HG02970 (cell line): ENCODE measurements around the gene MDH2.
"Not testable (repeated sequence)": the region's sequence is repeated elsewhere in the genome, so short reads cannot be mapped to it uniquely, and the experiment has no call there.

Experiments used
- ATAC-seq: cut with Tn5 transposase; IDR thresholded peaks from one replicate; pipeline ENCODE4 v1.9.1; 2021; ENCODE audit warnings: mild to moderate bottlenecking, moderate library complexity, moderate number of reproducible peaks; ENCODE audit not compliant: unreplicated experiment, low FRiP score

Gene MDH2

DNA sequence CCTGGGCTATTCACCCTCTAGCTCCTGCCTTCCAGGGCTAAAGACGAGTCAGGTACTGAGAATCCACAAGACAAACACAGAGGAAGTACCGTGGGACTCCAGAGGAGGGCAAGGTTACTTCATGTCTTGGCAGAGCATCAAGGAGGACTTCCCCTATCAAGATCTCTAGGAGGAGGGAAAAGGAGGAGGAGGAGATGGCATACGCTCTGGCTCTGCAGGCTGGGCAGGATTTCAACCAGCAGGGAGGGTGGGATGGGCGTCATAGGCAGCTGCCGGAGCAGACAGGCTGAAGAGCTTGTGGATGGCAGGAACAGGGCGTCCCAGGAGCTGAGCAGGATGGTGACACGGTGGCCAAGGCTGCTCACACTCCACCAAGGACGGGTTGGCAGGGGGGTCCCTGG is 21.3 kb downstream of the MDH2 start:
- no peak for ATAC-seq

- no peak for ATAC-seq
Measured at GRCh38 chr7:76071316-76072242, 23.7 kb downstream of the MDH2 start.

DNA sequence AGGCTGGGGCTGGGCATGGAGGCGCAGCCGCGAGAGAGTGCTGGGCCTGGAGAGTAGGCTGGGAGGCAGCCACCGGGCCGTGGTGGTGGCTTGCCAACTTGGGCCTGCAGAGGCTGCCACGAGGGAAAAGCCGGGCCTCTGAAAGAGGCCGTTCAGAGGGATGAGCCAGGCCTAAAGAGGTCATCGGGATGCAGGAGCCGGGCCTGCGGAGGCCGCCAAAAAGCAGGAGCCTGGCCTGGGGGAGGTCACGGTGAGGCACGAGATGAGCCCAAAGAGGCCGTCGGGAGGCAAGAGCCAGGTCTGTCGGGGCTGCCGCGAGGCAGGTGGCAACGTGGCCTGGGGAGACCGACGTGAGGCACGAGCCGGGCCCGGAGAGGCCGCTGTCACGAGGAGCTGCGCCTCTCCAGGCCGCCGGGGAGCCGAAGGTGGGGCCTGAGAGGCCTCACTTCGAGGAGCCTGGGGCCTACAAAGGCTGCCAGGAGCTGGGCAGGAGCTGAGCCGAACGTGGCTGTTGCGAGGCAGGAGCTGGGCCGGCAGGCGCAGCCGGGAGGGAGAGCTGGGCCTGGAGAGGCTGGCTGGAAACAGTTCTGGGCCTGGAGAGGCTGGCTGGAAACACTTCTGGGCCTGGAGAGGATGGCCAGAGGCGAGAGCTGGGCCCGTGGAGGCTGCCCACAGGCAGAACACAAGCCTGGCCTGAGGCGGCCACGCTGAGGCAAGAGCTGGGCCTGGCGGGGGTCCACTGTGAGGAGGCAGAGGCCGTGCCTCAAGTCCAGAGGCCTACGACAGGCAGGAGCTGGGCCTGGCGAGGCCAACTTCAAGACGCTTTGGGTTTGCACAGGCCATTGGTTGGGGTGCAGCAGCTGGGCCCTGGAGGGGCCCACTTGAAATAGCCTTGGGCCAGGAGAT is 24.6 kb downstream of the MDH2 start:
- no peak for ATAC-seq

DNA sequence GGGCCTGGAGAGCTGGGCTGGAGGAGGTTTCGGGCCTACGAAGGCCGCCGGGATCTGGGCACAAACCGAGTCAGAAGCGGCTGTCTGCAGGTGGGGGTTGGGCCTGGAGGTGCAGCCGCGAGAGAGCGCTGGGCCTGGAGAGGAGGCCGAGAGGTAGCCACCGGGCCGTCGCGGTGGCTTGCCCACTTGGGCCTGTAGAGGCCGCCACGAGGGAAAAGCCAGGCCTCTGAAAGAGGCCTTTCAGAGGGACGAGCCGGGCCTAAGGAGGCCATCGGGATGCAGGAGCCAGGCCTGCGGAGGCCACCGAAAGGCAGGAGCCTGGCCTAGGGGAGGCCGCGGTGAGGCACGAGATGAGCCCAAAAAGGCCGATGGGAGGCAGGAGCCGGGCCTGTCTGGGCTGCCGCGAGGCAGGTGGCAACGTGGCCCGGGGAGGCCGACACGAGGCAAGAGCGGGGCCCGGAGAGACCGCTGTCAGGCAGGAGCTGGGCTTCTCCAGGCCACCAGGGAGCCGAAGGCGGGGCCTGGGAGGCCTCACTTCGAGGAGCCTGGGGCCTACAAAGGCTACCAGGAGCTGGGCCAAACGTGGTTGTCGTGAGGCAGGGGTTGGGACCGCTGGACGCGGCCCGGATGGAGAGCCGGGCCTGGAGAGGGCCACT is 25.6 kb downstream of the MDH2 start:
- ATAC-seq, result no peak

- ATAC-seq, result no peak
Measured at GRCh38 chr7:76074306-76074971, 26.5 kb downstream of the MDH2 start.

DNA sequence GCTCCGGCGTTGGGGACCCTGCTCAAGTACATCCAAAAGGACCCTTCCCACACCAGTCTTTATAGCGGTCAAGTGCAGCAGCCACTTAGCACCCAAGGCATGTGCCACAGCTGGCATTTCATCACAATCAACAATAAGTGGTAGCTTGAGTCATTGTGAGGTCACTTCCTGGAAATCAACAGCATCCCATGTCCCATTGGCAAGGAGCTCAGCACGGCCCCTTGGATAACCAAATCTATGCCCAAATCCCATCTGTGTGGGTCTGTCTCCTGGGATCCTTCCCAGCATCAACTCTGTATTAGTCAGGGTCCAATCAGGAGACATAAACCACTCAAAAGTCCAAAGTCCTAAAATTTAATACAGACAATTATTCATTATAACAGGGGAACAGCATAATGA is 27.1 kb downstream of the MDH2 start:
- ATAC-seq, result no peak

- ATAC-seq, result no peak
Measured at GRCh38 chr7:76076995-76077394, 29.1 kb downstream of the MDH2 start.

DNA sequence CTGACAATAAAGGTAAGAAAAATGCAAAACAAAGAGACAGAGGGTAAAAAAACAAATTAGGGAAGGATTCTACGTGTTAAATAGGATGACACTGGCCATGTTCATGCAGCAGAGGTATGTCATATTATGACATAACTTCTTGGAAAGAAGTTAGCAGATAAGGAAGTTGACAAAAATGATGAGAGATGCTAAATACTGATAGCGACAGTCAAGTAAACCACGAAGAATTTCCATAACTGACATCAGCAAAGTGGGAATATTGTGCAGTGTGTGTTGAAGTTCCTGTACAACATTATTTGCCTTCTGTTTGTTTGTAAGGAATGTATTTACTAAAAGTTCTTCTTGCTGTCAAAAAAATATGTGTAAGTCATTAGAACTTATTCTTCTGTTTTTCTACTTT is 29.5 kb downstream of the MDH2 start:
- ATAC-seq, result no peak

GRCh38 chr7:76080204-76080603 is 32.3 kb downstream of the MDH2 start:
- ATAC-seq, result no peak

- ATAC-seq, result not testable (repeated sequence)
Measured at GRCh38 chr7:76084115-76084514, 36.2 kb downstream of the MDH2 start.

DNA sequence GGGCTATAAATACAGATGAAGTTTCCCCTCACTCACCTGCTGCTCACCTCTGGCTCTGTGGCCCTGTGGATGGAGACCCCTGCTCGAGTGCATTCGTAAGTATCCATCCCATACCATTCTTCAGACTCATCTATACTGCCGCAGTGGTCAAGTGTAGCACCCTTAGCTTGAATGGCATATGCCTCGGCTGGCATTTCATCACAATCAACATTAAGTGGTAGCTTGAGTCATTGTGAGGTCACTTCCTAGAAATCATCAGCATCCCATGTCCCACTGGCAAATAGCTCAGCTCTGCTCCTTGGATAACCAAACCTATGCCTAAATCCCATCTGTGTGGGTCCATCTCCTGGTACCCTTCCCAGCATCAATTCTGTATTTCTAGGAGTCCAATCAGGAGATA is 38.2 kb downstream of the MDH2 start:
- no peak for ATAC-seq

GRCh38 chr7:76087362-76087791 is 39.5 kb downstream of the MDH2 start:
- not testable (repeated sequence) for ATAC-seq

GRCh38 chr7:76089865-76090475 is 42.1 kb downstream of the MDH2 start:
- ATAC-seq, result no peak

GRCh38 chr7:76091506-76091905 is 43.6 kb downstream of the MDH2 start:
- ATAC-seq, result no peak

GRCh38 chr7:76093531-76093930 is 45.6 kb downstream of the MDH2 start:
- ATAC-seq, result not testable (repeated sequence)

DNA sequence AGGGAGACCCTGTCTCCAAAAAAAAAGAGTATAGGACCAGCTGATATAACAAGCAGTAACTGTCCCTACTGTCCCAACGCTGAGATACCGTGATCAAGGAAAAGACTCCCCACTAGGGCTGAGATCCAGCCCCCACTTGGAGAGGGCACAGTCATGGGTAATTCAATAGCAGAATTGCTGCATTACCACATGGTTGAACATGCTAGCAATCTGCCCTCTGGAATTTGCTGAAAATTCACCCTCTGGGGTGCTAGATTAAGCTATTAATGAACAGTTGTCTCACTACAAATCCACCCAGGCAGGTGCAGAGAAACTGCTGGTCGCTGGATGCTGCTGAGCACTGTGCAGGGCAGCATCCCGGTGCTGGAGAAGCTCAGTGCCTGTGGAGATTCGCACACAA is 46.4 kb downstream of the MDH2 start:
- not testable (repeated sequence) for ATAC-seq

GRCh38 chr7:76095908-76096307 is 48.0 kb downstream of the MDH2 start:
- ATAC-seq, result no peak

DNA sequence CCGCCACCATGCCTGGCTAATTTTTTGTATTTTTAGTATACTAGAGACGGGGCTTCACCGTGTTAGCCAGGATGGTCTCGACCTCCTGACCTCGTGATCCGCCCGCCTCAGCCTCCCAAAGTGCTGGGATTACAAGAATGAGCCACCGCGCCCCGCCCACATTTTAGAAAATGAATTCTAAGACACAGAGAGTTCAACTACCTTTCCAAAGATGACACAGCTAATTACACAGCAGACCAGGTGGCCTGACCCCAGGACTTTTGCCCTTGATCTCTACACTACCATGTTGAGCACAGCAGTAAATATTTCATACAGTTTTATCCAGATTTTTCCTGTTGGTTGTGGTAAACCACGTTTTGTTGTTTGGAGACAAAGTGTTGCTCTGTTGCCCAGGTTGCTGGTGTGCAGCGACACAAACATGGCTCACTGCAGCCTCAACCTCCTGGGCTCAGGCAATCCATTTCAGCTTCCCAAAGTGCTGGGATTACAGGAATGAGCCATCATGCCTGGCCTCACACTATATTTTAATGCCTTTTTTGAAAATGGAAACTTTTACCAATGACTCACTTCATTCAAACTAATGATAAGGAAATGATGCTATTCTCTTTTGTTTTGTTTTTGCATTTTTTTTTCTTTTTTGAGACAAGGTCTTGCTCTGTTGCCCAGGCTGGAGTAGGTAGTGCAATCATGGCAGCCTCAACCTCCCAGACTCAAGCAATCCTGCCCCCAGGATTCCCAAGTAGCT is 54.0 kb downstream of the MDH2 start:
- ATAC-seq, result not testable (repeated sequence)

- not testable (repeated sequence) for ATAC-seq
Measured at GRCh38 chr7:76103788-76104187, 55.9 kb downstream of the MDH2 start.
